Measurements from ENCODE around the gene TIMP2. TPM values are rescaled to one million over a fixed set of nuclear protein-coding genes. Genes with fewer than 3 reads are reported as not detected.
"Not testable (repeated sequence)": the region's sequence is repeated elsewhere in the genome, so short reads cannot be mapped to it uniquely, and the experiment has no call there.

The TIMP2 gene
- 197 and 208 TPM in 2 replicates for total RNA-seq
- polyA plus RNA-seq (2012) = 598 TPM

- peak; percentile 85 for DNase-seq (ENCODE audit: low read depth)
These were observed at the start of gene TIMP2 for GRCh38 chr17:78925234-78925633. Gene TIMP2 (minus strand): TSS chr17:78925387. CDS start chr17:78925088, 299 bp downstream.

- DNase-seq (ENCODE audit: low read depth) = no peak
These were observed 48.8 kb upstream of the TIMP2 start for GRCh38 chr17:78973792-78974520.

GRCh38 chr17:78973196-78973595 is 48.0 kb upstream of the TIMP2 start:
- DNase-seq (ENCODE audit: low read depth) = no peak

GRCh38 chr17:78972507-78973105 is 47.4 kb upstream of the TIMP2 start:
- no peak for DNase-seq (ENCODE audit: low read depth)

- DNase-seq (ENCODE audit: low read depth) = no peak
These were observed 46.7 kb upstream of the TIMP2 start for GRCh38 chr17:78971756-78972506.

GRCh38 chr17:78970834-78971755 is 45.9 kb upstream of the TIMP2 start:
- peak; percentile 79 for DNase-seq (ENCODE audit: low read depth)

GRCh38 chr17:78969865-78970264 is 44.7 kb upstream of the TIMP2 start:
- DNase-seq (ENCODE audit: low read depth) = no peak

GRCh38 chr17:78967782-78968362 is 42.7 kb upstream of the TIMP2 start:
- no peak for DNase-seq (ENCODE audit: low read depth)

- no peak for DNase-seq (ENCODE audit: low read depth)
These were observed 41.9 kb upstream of the TIMP2 start for GRCh38 chr17:78966910-78967600.

- DNase-seq (ENCODE audit: low read depth) = no peak
These were observed 41.1 kb upstream of the TIMP2 start for GRCh38 chr17:78966123-78966813.

- DNase-seq (ENCODE audit: low read depth) = peak; percentile 43
These were observed 40.3 kb upstream of the TIMP2 start for GRCh38 chr17:78965491-78965924.

GRCh38 chr17:78963378-78963777 is 38.2 kb upstream of the TIMP2 start:
- DNase-seq (ENCODE audit: low read depth) = no peak

- DNase-seq (ENCODE audit: low read depth) = not testable (repeated sequence)
These were observed 37.8 kb upstream of the TIMP2 start for GRCh38 chr17:78962984-78963348.

GRCh38 chr17:78962345-78962983 is 37.3 kb upstream of the TIMP2 start:
- peak; percentile 65 for DNase-seq (ENCODE audit: low read depth)

- DNase-seq (ENCODE audit: low read depth) = no peak
These were observed 36.4 kb upstream of the TIMP2 start for GRCh38 chr17:78961571-78961970.

GRCh38 chr17:78960928-78961327 is 35.7 kb upstream of the TIMP2 start:
- peak; percentile 88 for DNase-seq (ENCODE audit: low read depth)

GRCh38 chr17:78959803-78960202 is 34.6 kb upstream of the TIMP2 start:
- DNase-seq (ENCODE audit: low read depth) = no peak

- DNase-seq (ENCODE audit: low read depth) = no peak
These were observed 33.5 kb upstream of the TIMP2 start for GRCh38 chr17:78958641-78959127.

GRCh38 chr17:78957128-78957527 is 31.9 kb upstream of the TIMP2 start:
- no peak for DNase-seq (ENCODE audit: low read depth)
